GM19238 (cell line): Measurements from ENCODE around the gene VCAN.
A peak's percentile ranks its signal among the peaks of the same experiment; 100 is the strongest.

Source experiments
- DNase-seq: peaks from one replicate; pipeline ENCODE4 v3.0.0; 2011; ENCODE audit warnings: low spot score; ENCODE audit not compliant: insufficient read length

Gene VCAN

GRCh38 chr5:83494087-83494620, 22.6 kb downstream of the VCAN start:
- no peak for DNase-seq

GRCh38 chr5:83494666-83495065, 23.1 kb downstream of the VCAN start:
- DNase-seq = no peak

- DNase-seq = no peak
Observed at GRCh38 chr5:83496626-83497025, 25.1 kb downstream of the VCAN start.

- DNase-seq = no peak
Observed at GRCh38 chr5:83498585-83498984, 27.0 kb downstream of the VCAN start.

GRCh38 chr5:83503662-83504061, 32.1 kb downstream of the VCAN start:
- no peak for DNase-seq

GRCh38 chr5:83507431-83507830, 35.9 kb downstream of the VCAN start:
- DNase-seq = no peak

- DNase-seq = no peak
Observed at GRCh38 chr5:83509540-83509939, 38.0 kb downstream of the VCAN start.

GRCh38 chr5:83510260-83510659, 38.7 kb downstream of the VCAN start:
- peak; percentile 4 for DNase-seq

- no peak for DNase-seq
Observed at GRCh38 chr5:83512061-83512745, 40.7 kb downstream of the VCAN start.

- no peak for DNase-seq
Observed at GRCh38 chr5:83513081-83513480, 41.5 kb downstream of the VCAN start.

GRCh38 chr5:83513491-83513890, 41.9 kb downstream of the VCAN start:
- no peak for DNase-seq

- no peak for DNase-seq
Observed at GRCh38 chr5:83516377-83516776, 44.8 kb downstream of the VCAN start.

- DNase-seq = no peak
Observed at GRCh38 chr5:83517072-83517687, 45.6 kb downstream of the VCAN start.

GRCh38 chr5:83517688-83518085, 46.1 kb downstream of the VCAN start:
- DNase-seq = no peak

GRCh38 chr5:83518319-83519061, 46.9 kb downstream of the VCAN start:
- no peak for DNase-seq

- DNase-seq = no peak
Observed at GRCh38 chr5:83522446-83522845, 50.9 kb downstream of the VCAN start.

- no peak for DNase-seq
Observed at GRCh38 chr5:83523929-83524328, 52.4 kb downstream of the VCAN start.

GRCh38 chr5:83524345-83524744, 52.8 kb downstream of the VCAN start:
- DNase-seq = no peak

- DNase-seq = no peak
Observed at GRCh38 chr5:83524991-83525390, 53.4 kb downstream of the VCAN start.

- DNase-seq = no peak
Observed at GRCh38 chr5:83526289-83526688, 54.7 kb downstream of the VCAN start.

- DNase-seq = no peak
Observed at GRCh38 chr5:83527221-83527620, 55.7 kb downstream of the VCAN start.

- no peak for DNase-seq
Observed at GRCh38 chr5:83527722-83528438, 56.3 kb downstream of the VCAN start.
